OCI-LY1 (cell line): ENCODE data around the gene DENND1A.

Experiments used
- EZH2 ChIP-seq: fragments of 200-600 bp; sonication (generic), shearing (Covaris generic); IDR thresholded peaks from 2 replicates; pipeline ENCODE4 v1.8.0; 2017; ENCODE audit warnings: borderline replicate concordance, mixed run types, mild to moderate bottlenecking, antibody characterized with exemption, low read length, moderate library complexity, mixed read lengths
- TF ChIP-seq, protein P1 (sequence below): fragments of 200-600 bp; sonication (generic), shearing (Covaris generic); IDR thresholded peaks from 2 replicates; pipeline ENCODE4 v1.5.1; 2017; ENCODE audit warnings: mild to moderate bottlenecking, antibody characterized with exemption, low read length, moderate library complexity, mixed read lengths

DNA sequence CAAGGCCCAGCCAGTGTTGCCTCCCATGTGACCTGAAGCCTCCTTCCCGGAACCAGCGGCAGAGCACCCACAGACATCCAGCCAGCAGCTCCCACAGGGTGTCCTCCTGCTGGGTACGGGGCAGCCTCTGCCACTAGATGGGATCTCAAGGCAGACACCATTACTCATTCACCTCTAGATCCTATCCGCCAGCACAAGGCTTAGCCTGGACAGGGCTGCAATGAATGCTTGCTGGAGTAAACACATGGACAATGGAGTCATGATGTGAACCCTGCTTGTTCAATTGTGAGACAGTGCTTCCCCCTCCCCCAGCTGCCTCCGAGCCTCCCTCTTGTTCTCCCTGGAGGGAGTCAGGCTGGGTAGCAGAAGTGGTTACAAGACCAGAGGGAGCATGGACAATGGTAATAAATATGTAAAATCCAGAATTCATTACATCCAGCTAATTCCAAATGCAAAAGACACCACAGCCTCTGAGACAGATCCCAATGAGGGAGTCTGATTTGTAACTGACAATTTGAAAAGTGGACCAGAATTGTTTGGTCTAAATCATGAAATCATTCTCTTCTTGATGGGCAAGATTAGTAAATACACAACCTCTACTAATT is 441.9 kb downstream of the DENND1A start:
- TF ChIP-seq, protein P1, sequence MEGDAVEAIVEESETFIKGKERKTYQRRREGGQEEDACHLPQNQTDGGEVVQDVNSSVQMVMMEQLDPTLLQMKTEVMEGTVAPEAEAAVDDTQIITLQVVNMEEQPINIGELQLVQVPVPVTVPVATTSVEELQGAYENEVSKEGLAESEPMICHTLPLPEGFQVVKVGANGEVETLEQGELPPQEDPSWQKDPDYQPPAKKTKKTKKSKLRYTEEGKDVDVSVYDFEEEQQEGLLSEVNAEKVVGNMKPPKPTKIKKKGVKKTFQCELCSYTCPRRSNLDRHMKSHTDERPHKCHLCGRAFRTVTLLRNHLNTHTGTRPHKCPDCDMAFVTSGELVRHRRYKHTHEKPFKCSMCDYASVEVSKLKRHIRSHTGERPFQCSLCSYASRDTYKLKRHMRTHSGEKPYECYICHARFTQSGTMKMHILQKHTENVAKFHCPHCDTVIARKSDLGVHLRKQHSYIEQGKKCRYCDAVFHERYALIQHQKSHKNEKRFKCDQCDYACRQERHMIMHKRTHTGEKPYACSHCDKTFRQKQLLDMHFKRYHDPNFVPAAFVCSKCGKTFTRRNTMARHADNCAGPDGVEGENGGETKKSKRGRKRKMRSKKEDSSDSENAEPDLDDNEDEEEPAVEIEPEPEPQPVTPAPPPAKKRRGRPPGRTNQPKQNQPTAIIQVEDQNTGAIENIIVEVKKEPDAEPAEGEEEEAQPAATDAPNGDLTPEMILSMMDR, result no peak
- no peak for TF ChIP-seq EZH2
